Sigmoid colon (tissue), 7 donors: ENCODE results near the gene SATL1. TPM values are rescaled to one million over a fixed set of nuclear protein-coding genes. Genes with fewer than 3 reads are reported as not detected.

Source experiments
- DNase-seq: peaks from one replicate; pipeline ENCODE4 v3.0.0-alpha.2; 2019
- H3K27ac ChIP-seq, 4 donors: fragments of 200-600 bp; sonication (generic); one replicate each; pipeline ENCODE4 v1.5.1; 2016 to 2019; ENCODE audit warnings: mild to moderate bottlenecking in 1 of 4
- H3K27me3 ChIP-seq, 3 donors: fragments of 200-600 bp; sonication (generic); one replicate each; pipeline ENCODE4 v1.5.1; 2019; ENCODE audit warnings: mild to moderate bottlenecking in 1 of 3
- H3K36me3 ChIP-seq, 4 donors: fragments of 200-600 bp; sonication (generic); one replicate each; pipeline ENCODE4 v1.5.1; 2016 to 2019
- H3K4me1 ChIP-seq, 4 donors: fragments of 200-600 bp; sonication (generic); one replicate each; pipeline ENCODE4 v1.5.1; 2017 to 2019
- H3K4me3 ChIP-seq, 4 donors: fragments of 200-600 bp; sonication (generic); one replicate each; pipeline ENCODE4 v1.5.1; 2017 to 2019; ENCODE audit warnings: mild to moderate bottlenecking in 2 of 4, moderate library complexity in 1 of 4
- H3K9me3 ChIP-seq, 4 donors: fragments of 200-600 bp in 3 of 4; sonication (generic) in 3 of 4; one replicate each; pipeline versions ENCODE4 v1.5.1 to v1.6.1; 2013 to 2019
- CTCF ChIP-seq, 4 experiments: fragments of 450-650 bp in 3 of 4; fragments of 200-600 bp in 1 of 4; IDR thresholded peaks; one replicate each; pipeline ENCODE4 v1.5.1; 2016 to 2019; ENCODE audit warnings: antibody characterized with exemption in 4 of 4, mild to moderate bottlenecking in 3 of 4, moderate library complexity in 2 of 4
- EP300 ChIP-seq, 4 donors: sonication (generic); formaldehyde crosslinking; IDR thresholded peaks; one replicate each; pipeline ENCODE4 v1.6.1; 2017; ENCODE audit warnings: antibody characterized with exemption in 4 of 4
- POLR2A ChIP-seq, 2 donors: fragments of 450-650 bp; IDR thresholded peaks; one replicate each; pipeline ENCODE4 v1.6.1; 2016; ENCODE audit warnings: antibody characterized with exemption in 2 of 2, mild to moderate bottlenecking in 2 of 2, moderate library complexity in 2 of 2
- POLR2AphosphoS5 ChIP-seq, 4 donors: sonication (generic); formaldehyde crosslinking; IDR thresholded peaks; one replicate each; pipeline ENCODE4 v1.6.1; 2017; ENCODE audit warnings: antibody characterized with exemption in 4 of 4
- WGBS, 2 donors: extraction: QIAGEN DNeasy Blood & Tissue Kit; methylation state at CpG; one replicate each; pipeline ENCODE4 v1.1.7; 2013; 5-methylcytosine and 5-hydroxymethylcytosine counted together
- intact Hi-C: fragments of 100-400 bp; cut with DNase I; formaldehyde crosslinking; loops from one replicate; pipeline ENCODE4 v1.15.1; 2023
- polyA plus RNA-seq, 3 donors: library from polyadenylated mRNA; stranded (reverse); fragments of 200-250 nt; gene quantifications; one replicate each; pipeline ENCODE4 v1.2.3, GENCODE V29; 2013
- total RNA-seq, 4 donors: library from RNA; depleted of rRNA; stranded (reverse); fragments of >200 nt; gene quantifications; one replicate each; pipeline ENCODE4 v1.1.0, GENCODE V29; 2016
- donor health status: healthy with polysubstance abuse.
- donor health status: Bipolar disorder and iron deficiency.
- donor health status: healthy.

SATL1 gene
- total and polyA plus RNA-seq, 7 donors = not detected

GRCh38 chrX:85136409-85136808, 107.2 kb downstream of the SATL1 start:
- Histone ChIP-seq H3K27me3 (no peaks in the 10 kb centered on the region), H3K4me3 (no peak overlapping the region), H3K4me1 (no peaks in the 10 kb centered on the region), H3K36me3 (no peaks in the 10 kb centered on the region), H3K9me3 (no peaks in the 10 kb centered on the region), H3K27ac (no peak overlapping the region)
- no peak for DNase-seq
- intact Hi-C loops = no loop called here
- TF ChIP-seq POLR2A (IDR thresholded peaks at IDR 0.05) = no peak
- no peak for TF ChIP-seq POLR2AphosphoS5 (IDR thresholded peaks at IDR 0.05)
- TF ChIP-seq EP300 (IDR thresholded peaks at IDR 0.05) = no peak
- TF ChIP-seq CTCF (IDR thresholded peaks at IDR 0.05) = no peak

GRCh38 chrX:85115252-85115651, 128.3 kb downstream of the SATL1 start:
- Histone ChIP-seq H3K9me3 (no peaks in the 10 kb centered on the region), H3K36me3 (no peaks in the 10 kb centered on the region), H3K4me3 (no peak overlapping the region), H3K4me1 (no peaks in the 10 kb centered on the region), H3K27ac (no peak overlapping the region), H3K27me3 (no peaks in the 10 kb centered on the region)
- WGBS, 2 donors = 35 to 38% methylated on average over 1 of the region's 1 CpG
- no peak for TF ChIP-seq POLR2A (IDR thresholded peaks at IDR 0.05)
- no peak for TF ChIP-seq POLR2AphosphoS5 (IDR thresholded peaks at IDR 0.05)
- TF ChIP-seq CTCF (IDR thresholded peaks at IDR 0.05) = no peak
- TF ChIP-seq EP300 (IDR thresholded peaks at IDR 0.05) = no peak
- no peak for DNase-seq
- intact Hi-C loops = no loop called here

GRCh38 chrX:85114776-85115175, 128.8 kb downstream of the SATL1 start:
- Histone ChIP-seq H3K27ac (no peak overlapping the region), H3K9me3 (no peaks in the 10 kb centered on the region), H3K36me3 (no peaks in the 10 kb centered on the region), H3K4me1 (no peaks in the 10 kb centered on the region), H3K4me3 (no peak overlapping the region), H3K27me3 (no peaks in the 10 kb centered on the region)
- TF ChIP-seq POLR2AphosphoS5 (IDR thresholded peaks at IDR 0.05) (no peak), CTCF (IDR thresholded peaks at IDR 0.05) (no peak), EP300 (IDR thresholded peaks at IDR 0.05) (no peak), POLR2A (IDR thresholded peaks at IDR 0.05) (no peak)
- intact Hi-C loops = loop anchor here (5.0 kb wide), 1 partner anchor 428 kb away; no protein-coding TSS in a partner anchor
- DNase-seq = no peak

DNA sequence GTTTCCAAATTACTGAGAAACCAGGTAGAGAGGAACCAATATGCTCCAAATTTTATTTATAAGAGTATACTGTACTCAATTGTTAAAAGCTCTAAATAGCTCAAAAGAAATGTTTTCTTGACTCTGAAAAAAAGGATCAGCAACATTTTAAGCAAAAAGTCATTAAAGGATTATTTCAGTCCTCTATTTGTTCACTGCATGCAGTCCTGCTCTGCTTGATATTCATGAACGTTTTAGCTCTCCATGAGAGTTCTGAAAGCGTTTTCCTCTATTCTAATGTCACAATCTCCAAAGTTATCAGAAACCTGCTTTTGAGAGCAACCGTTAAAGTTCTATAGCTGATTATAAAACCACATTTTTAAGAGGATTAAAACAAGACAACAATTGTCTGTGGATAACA, 129.4 kb downstream of the SATL1 start:
- H3K9me3 ChIP-seq = no peaks in the 10 kb centered on the region
- no peaks in the 10 kb centered on the region for H3K27me3 ChIP-seq
- TF ChIP-seq CTCF (IDR thresholded peaks at IDR 0.05) (no peak), POLR2A (IDR thresholded peaks at IDR 0.05) (no peak), POLR2AphosphoS5 (IDR thresholded peaks at IDR 0.05) (no peak), EP300 (IDR thresholded peaks at IDR 0.05) (no peak)
- no peak overlapping the region for H3K27ac ChIP-seq
- no peaks in the 10 kb centered on the region for H3K4me1 ChIP-seq
- no peak overlapping the region for H3K4me3 ChIP-seq
- 92 to 93% methylated on average over 3 of the region's 3 CpGs for WGBS, 2 donors
- no peaks in the 10 kb centered on the region for H3K36me3 ChIP-seq
- DNase-seq = no peak
- intact Hi-C loops = loop anchor here (5.0 kb wide), 1 partner anchor 428 kb away; no protein-coding TSS in a partner anchor

DNA sequence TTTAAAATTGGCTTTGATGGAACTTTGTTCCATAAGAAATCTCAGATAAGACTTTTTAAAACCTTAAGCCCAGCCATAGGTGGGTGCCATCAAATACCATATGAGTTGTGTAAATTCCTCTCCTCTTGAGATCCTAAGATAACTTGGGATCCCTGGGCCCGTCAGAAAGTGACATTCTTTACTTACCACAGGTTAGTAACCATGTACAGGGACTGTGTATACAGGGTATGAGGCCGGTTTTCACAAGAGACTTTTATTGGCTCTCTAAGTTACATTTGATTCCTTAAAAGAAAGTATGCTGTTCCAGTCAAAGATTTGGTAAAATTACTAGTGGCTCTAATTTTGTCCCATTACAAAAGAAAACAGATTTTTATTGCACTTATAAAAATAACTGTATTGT, 129.8 kb downstream of the SATL1 start:
- no peak overlapping the region for H3K27ac ChIP-seq
- DNase-seq = no peak
- 77 to 91% methylated on average over 2 of the region's 2 CpGs for WGBS, 2 donors
- H3K9me3 ChIP-seq = no peaks in the 10 kb centered on the region
- no peaks in the 10 kb centered on the region for H3K27me3 ChIP-seq
- no peaks in the 10 kb centered on the region for H3K36me3 ChIP-seq
- intact Hi-C loops = loop anchor here (5.0 kb wide), 1 partner anchor 429 kb away; no protein-coding TSS in a partner anchor
- H3K4me3 ChIP-seq = no peak overlapping the region
- no peaks in the 10 kb centered on the region for H3K4me1 ChIP-seq
- TF ChIP-seq POLR2A (IDR thresholded peaks at IDR 0.05) (no peak), POLR2AphosphoS5 (IDR thresholded peaks at IDR 0.05) (no peak), CTCF (IDR thresholded peaks at IDR 0.05) (no peak), EP300 (IDR thresholded peaks at IDR 0.05) (no peak)
